SU-DHL-6 (cell line): ENCODE measurements around the gene SCAPER.

Source experiments
- H2AFZ ChIP-seq: fragments of 200-600 bp; sonication (generic); 2 replicates; pipeline ENCODE4 v1.6.1; 2014; ENCODE audit warnings: low read depth, mild to moderate bottlenecking, moderate library complexity, mixed read lengths, antibody characterized with exemption, low read length; ENCODE audit not compliant: severe bottlenecking
- H3F3A ChIP-seq: fragments of 200-600 bp; shearing (Covaris generic); 2 replicates; pipeline ENCODE4 v1.6.0; 2016; ENCODE audit warnings: antibody characterized with exemption, mild to moderate bottlenecking; ENCODE audit not compliant: insufficient read depth
- H3K27ac ChIP-seq: fragments of 200-600 bp; sonication (generic); 2 replicates; pipeline ENCODE4 v1.5.1; 2016; ENCODE audit warnings: low read depth, mild to moderate bottlenecking, low read length, moderate library complexity, mixed read lengths
- H3K27me3 ChIP-seq: fragments of 200-600 bp; sonication (generic), shearing (Covaris generic); 2 replicates; pipeline ENCODE4 v1.6.0; 2014; ENCODE audit warnings: mild to moderate bottlenecking, low read length
- H3K36me3 ChIP-seq: fragments of 200-600 bp; sonication (generic); 2 replicates; pipeline ENCODE4 v1.6.1; 2014; ENCODE audit warnings: mild to moderate bottlenecking, low read length, mixed read lengths
- H3K4me2 ChIP-seq: fragments of 300-600, 200-600 bp; shearing (Covaris generic), sonication (generic); 2 replicates; pipeline ENCODE4 v1.6.0; 2014; ENCODE audit warnings: low read length, low read depth, mild to moderate bottlenecking; ENCODE audit not compliant: poor library complexity, severe bottlenecking
- H3K4me3 ChIP-seq: fragments of 200-600 bp; sonication (generic); 2 replicates; pipeline ENCODE4 v1.5.1; 2014; ENCODE audit warnings: antibody characterized with exemption, low read length, mild to moderate bottlenecking, mixed read lengths; ENCODE audit not compliant: insufficient read depth, poor library complexity, severe bottlenecking
- H3K79me2 ChIP-seq: fragments of 200-600 bp; sonication (generic); 2 replicates; pipeline ENCODE4 v1.6.1; 2014; ENCODE audit warnings: mild to moderate bottlenecking, low read length, moderate library complexity; ENCODE audit not compliant: insufficient read depth
- H3K9ac ChIP-seq: fragments of 200-600 bp; sonication (generic); 2 replicates; pipeline ENCODE4 v1.7.0; 2014; ENCODE audit warnings: mild to moderate bottlenecking, low read length
- H3K9me2 ChIP-seq: fragments of 200-600 bp; sonication (generic); replicated peaks from 2 replicates; pipeline ENCODE4 v1.6.1; 2014; ENCODE audit warnings: low read length; ENCODE audit not compliant: insufficient read depth
- H3K9me3 ChIP-seq: fragments of 200-600 bp; sonication (generic); 2 replicates; pipeline ENCODE4 v1.6.1; 2014; ENCODE audit warnings: low read length, mixed read lengths; ENCODE audit not compliant: insufficient read depth
- H4K20me1 ChIP-seq: fragments of 200-600 bp; sonication (generic); 2 replicates; pipeline ENCODE4 v1.6.1; 2014; ENCODE audit warnings: low read depth, mild to moderate bottlenecking, antibody characterized with exemption, low read length, moderate library complexity, mixed read lengths
- EZH2phosphoT487 ChIP-seq: fragments of 200-600 bp; sonication (generic), shearing (Covaris generic); conservative IDR thresholded peaks from 2 replicates; pipeline ENCODE4 v1.6.1; 2018; ENCODE audit warnings: mild to moderate bottlenecking, antibody characterized with exemption, low read length, moderate library complexity, mixed read lengths
- TF ChIP-seq, protein P1 (sequence below): fragments of 200-600 bp; sonication (generic); IDR thresholded peaks from one replicate; pipeline ENCODE4 v1.5.1; 2017; ENCODE audit warnings: antibody characterized with exemption, mild to moderate bottlenecking, low read length, moderate library complexity; ENCODE audit not compliant: insufficient read depth, poor library complexity, severe bottlenecking

The SCAPER gene

DNA sequence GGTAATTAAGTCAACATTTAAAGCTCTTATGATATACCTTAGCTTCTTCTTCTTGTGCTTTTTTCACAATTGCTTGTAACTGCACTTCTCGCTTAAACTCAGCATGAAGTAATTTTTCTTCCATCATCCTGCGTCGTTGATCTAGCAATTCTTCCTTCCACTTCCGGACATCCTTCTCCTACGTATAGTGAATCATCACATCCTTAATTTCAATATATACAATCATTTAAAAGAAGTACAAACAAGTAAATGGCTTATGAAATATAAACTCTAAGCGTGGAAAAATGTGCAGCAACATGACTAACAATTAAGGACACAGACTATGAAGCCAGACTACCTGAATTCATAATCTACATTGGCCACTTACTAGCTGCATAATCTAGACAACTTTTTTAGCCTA is 151.4 kb downstream of the SCAPER start:
- Histone ChIP-seq H3K4me2 (no peak overlapping the region), H3F3A (no peaks in the 10 kb centered on the region), H3K79me2 (no peaks in the 10 kb centered on the region), H2AFZ (no peak overlapping the region), H3K9me2 (no peaks in the 10 kb centered on the region), H3K4me3 (no peak overlapping the region), H3K9me3 (no peaks in the 10 kb centered on the region), H3K9ac (no peak overlapping the region), H3K27me3 (no peaks in the 10 kb centered on the region), H4K20me1 (no peaks in the 10 kb centered on the region; the same call in 1 of the 2 replicates), H3K36me3 (no peaks in the 10 kb centered on the region), H3K27ac (no peak overlapping the region)
- TF ChIP-seq, protein P1, sequence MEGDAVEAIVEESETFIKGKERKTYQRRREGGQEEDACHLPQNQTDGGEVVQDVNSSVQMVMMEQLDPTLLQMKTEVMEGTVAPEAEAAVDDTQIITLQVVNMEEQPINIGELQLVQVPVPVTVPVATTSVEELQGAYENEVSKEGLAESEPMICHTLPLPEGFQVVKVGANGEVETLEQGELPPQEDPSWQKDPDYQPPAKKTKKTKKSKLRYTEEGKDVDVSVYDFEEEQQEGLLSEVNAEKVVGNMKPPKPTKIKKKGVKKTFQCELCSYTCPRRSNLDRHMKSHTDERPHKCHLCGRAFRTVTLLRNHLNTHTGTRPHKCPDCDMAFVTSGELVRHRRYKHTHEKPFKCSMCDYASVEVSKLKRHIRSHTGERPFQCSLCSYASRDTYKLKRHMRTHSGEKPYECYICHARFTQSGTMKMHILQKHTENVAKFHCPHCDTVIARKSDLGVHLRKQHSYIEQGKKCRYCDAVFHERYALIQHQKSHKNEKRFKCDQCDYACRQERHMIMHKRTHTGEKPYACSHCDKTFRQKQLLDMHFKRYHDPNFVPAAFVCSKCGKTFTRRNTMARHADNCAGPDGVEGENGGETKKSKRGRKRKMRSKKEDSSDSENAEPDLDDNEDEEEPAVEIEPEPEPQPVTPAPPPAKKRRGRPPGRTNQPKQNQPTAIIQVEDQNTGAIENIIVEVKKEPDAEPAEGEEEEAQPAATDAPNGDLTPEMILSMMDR, result no peak
- TF ChIP-seq EZH2phosphoT487, result no peak

DNA sequence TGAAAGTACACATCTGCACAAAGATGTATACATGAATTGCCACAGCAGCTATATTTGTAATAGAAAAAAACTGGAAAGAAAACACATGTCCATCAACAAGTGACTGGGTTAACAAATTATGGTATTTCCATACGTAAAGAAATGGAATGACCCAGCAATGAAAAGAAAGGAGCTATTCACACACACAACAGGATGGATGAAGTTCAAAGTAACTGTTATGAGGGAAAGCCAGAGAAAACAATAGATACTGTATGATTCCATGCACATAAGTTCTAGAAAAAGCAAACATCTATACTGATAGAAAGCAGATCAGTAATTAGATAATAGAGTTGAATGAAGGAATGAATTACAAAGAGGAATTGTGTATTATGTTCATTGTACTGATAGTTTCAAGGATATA is 152.0 kb downstream of the SCAPER start:
- no peak overlapping the region for H3K4me2 ChIP-seq
- no peaks in the 10 kb centered on the region for H3K27me3 ChIP-seq
- H3K9ac ChIP-seq, result no peak overlapping the region
- H3F3A ChIP-seq, result no peaks in the 10 kb centered on the region
- H4K20me1 ChIP-seq, result no peaks in the 10 kb centered on the region
- H3K27ac ChIP-seq, result no peak overlapping the region
- no peak for TF ChIP-seq EZH2phosphoT487
- TF ChIP-seq, protein P1, result no peak
- H3K9me2 ChIP-seq, result no peaks in the 10 kb centered on the region
- H3K79me2 ChIP-seq, result no peaks in the 10 kb centered on the region
- no peaks in the 10 kb centered on the region for H3K36me3 ChIP-seq
- no peak overlapping the region for H3K4me3 ChIP-seq
- H2AFZ ChIP-seq, result no peak overlapping the region
- H3K9me3 ChIP-seq, result no peaks in the 10 kb centered on the region

DNA sequence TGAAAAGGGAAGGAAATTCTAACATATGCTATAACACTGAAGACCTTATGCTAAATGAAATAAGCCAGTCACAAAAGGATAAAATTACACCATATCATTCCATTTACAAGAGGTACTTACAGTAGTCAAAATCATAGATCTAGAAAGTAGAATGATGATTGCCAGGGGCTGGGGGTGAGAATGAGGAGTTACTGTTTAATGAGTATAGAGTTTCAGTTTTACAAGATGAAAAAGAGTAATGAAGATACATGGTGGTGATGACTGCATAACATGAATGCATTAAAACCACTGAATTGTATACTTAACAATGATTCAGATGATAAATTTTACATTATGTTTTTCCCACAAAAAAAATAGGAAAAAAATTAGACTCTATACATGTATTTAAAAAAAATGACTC is 152.6 kb downstream of the SCAPER start:
- Histone ChIP-seq H4K20me1 (no peaks in the 10 kb centered on the region), H3K4me2 (no peak overlapping the region), H2AFZ (no peak overlapping the region), H3K36me3 (no peaks in the 10 kb centered on the region), H3F3A (no peaks in the 10 kb centered on the region), H3K4me3 (no peak overlapping the region), H3K27me3 (no peaks in the 10 kb centered on the region), H3K9ac (no peak overlapping the region), H3K9me3 (no peaks in the 10 kb centered on the region), H3K9me2 (no peaks in the 10 kb centered on the region), H3K27ac (no peak overlapping the region), H3K79me2 (no peaks in the 10 kb centered on the region)
- no peak for TF ChIP-seq EZH2phosphoT487
- TF ChIP-seq, protein P1, result no peak
